WTC11 (cell line): ENCODE results near the gene SKP1.

Source experiments
- AFF4 ChIP-seq: sonication (generic); formaldehyde crosslinking; IDR thresholded peaks from 2 replicates; pipeline ENCODE4 v1.8.1; 2023; ENCODE audit warnings: mild to moderate bottlenecking, missing genetic modification reagents, borderline replicate concordance
- ATF2 ChIP-seq: sonication (generic); formaldehyde crosslinking; IDR thresholded peaks from 2 replicates; pipeline ENCODE4 v1.8.1; 2022; ENCODE audit warnings: low read depth, missing genetic modification reagents, borderline replicate concordance
- CREB1 ChIP-seq: sonication (generic); formaldehyde crosslinking; IDR thresholded peaks from 2 replicates; pipeline ENCODE4 v1.8.0; 2023; ENCODE audit warnings: mild to moderate bottlenecking, missing genetic modification reagents
- CTCF ChIP-seq: fragments of 200-600 bp; IDR thresholded peaks from 2 replicates; pipeline ENCODE4 v1.8.0; 2022; ENCODE audit warnings: antibody characterized with exemption
- EMX1 ChIP-seq: fragments of 250-450 bp; sonication (Bioruptor Pico); IDR thresholded peaks from 2 replicates; pipeline ENCODE4 v1.8.0; 2021; ENCODE audit warnings: mild to moderate bottlenecking
- ESRRA ChIP-seq: sonication (generic); formaldehyde crosslinking; IDR thresholded peaks from 2 replicates; pipeline ENCODE4 v1.8.1; 2022; ENCODE audit warnings: mild to moderate bottlenecking, missing genetic modification reagents, borderline replicate concordance
- FOXK1 ChIP-seq: sonication (generic); formaldehyde crosslinking; IDR thresholded peaks from 2 replicates; pipeline ENCODE4 v1.8.0; 2022; ENCODE audit warnings: mild to moderate bottlenecking, moderate library complexity, missing genetic modification reagents
- FOXP1 ChIP-seq: sonication (generic); formaldehyde crosslinking; IDR thresholded peaks from 2 replicates; pipeline ENCODE4 v1.8.0; 2022; ENCODE audit warnings: missing genetic modification reagents, mild to moderate bottlenecking, moderate library complexity, borderline replicate concordance
- NFE2L1 ChIP-seq: sonication (generic); formaldehyde crosslinking; IDR thresholded peaks from 2 replicates; pipeline ENCODE4 v1.8.1; 2023; ENCODE audit warnings: missing genetic modification reagents
- USF1 ChIP-seq: sonication (generic); formaldehyde crosslinking; IDR thresholded peaks from 2 replicates; pipeline ENCODE4 v1.8.0; 2022; ENCODE audit warnings: mild to moderate bottlenecking, missing genetic modification reagents
- USF2 ChIP-seq: sonication (generic); formaldehyde crosslinking; IDR thresholded peaks from 2 replicates; pipeline ENCODE4 v1.8.1; 2023; ENCODE audit warnings: mild to moderate bottlenecking, missing genetic modification reagents, moderate library complexity
- ZNF425 ChIP-seq: fragments of 250-450 bp; sonication (Bioruptor Pico); conservative IDR thresholded peaks from 2 replicates; pipeline ENCODE4 v1.9.0; 2021; ENCODE audit warnings: mild to moderate bottlenecking

- TF ChIP-seq CTCF (no peak), ZNF425 (CRISPR knock-in tag) (no peak), USF1 (CRISPR knock-in tag) (no peak), CREB1 (CRISPR knock-in tag) (no peak), EMX1 (CRISPR knock-in tag) (no peak), ATF2 (CRISPR knock-in tag) (no peak), ESRRA (no peak), NFE2L1 (CRISPR knock-in tag) (no peak), AFF4 (CRISPR knock-in tag) (no peak), FOXK1 (no peak), FOXP1 (CRISPR knock-in tag) (no peak), USF2 (CRISPR knock-in tag) (no peak)
Measured at GRCh38 chr5:134149571-134150303, 27.0 kb downstream of the SKP1 start.
